HG02571 (cell line): ENCODE measurements around the gene TLR8.
"Not testable (repeated sequence)": the region's sequence is repeated elsewhere in the genome, so short reads cannot be mapped to it uniquely, and the experiment has no call there.

Experiments
- ATAC-seq: cut with Tn5 transposase; IDR thresholded peaks from one replicate; pipeline ENCODE4 v1.9.1; 2021; ENCODE audit warnings: mild to moderate bottlenecking, moderate library complexity; ENCODE audit not compliant: unreplicated experiment

The TLR8 gene

DNA sequence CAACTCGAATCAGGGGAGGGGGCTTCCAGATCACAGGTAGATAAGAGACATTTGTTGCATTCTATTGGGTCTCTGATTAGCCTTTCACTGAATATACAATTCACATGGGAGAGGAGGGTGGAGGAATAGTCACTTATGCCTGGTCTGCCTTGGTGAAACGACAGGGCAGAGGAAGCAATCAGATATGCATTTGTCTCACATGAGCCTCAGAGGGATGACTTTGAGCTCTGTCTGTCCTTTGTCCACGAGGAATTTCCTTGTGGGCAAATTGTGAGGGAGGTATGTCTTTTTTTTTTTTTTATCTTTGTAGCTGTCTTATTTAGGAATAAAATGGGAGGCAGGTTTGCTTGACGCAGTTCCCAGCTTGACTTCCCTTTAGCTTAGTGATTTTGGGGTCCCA, 40.0 kb downstream of the TLR8 start:
- no peak for ATAC-seq

DNA sequence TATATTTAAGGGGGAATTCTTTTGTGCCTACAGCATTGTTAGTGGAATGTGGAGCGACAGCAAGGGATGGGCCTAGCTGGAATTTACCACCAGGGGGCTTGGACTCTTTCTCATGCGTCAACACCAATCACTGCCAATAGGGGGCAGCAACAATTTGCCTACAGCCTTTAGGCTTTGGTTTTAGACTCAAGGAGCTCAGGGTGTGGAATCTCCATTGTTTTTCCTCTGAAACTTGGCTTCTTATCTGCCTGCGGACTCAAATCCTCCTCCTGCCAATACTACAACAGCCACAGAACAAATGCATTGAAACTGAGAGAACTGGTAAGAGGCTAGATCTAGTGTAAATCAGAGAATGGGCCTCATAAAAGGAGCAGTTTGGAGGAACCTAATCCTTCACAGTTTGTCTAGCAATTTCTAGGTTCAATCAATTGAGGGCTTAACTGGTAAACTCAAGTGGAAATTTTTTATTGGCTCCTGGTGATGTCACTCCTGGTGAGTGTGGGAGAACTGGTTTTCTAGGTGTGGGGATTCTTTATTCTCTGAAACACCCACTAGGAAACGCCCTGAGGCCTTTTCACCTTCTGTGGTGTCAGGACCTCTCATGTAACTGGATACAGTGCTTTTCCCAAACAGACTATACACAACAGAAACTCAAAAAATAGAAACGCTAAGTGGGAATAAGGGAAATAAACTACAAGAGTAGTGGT, 40.6 kb downstream of the TLR8 start:
- ATAC-seq, result no peak

DNA sequence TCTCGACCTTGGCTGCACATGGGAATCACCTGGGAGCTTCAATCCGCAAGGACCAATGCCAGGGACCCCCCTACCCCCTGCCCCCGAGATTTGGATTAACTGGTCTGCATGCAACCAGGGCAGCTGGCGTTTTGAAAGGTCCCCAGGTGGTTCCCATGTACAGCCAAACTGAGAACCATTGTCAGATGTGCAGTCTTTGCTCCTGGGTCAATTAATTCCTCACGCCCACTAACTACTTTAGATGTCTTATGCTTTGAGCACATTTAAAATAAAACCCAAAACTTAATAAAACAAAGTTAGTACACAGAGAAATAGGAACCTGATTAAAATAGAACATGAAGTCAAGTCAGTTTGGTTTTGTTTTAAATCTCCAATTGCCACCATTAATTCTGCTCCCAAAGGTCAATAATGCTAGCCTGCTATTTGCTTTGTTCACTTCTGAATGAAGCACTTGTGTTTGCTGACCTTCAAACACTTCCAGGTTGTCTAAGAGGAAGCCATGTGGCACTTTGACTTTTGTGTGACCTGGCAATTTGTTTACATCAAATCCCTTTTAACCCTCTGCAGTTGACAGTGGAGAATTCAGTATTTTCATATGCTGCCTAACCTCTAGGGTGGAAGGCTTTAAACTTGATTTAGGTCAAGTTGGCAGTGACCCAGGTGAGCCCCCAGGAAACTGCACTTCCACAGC, 41.3 kb downstream of the TLR8 start:
- no peak for ATAC-seq

DNA sequence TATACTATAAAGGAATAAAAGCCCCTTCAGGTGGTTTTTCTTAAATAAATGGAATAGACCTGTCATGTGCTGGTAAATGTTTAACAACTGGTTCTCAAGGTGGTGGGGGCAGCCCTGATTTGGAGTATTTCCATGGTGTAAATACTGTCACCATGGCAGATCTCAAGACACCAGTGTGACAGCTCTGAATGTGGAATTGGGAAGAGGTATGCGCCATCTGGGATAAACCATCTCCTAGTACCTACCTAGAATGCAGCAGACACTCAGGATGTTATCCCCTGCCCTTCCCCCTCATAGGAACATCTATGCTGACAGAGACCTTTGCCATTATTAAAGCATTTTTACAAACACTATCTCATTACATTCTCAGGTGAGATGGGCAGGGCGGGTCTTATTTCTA, 42.1 kb downstream of the TLR8 start:
- ATAC-seq, result no peak

DNA sequence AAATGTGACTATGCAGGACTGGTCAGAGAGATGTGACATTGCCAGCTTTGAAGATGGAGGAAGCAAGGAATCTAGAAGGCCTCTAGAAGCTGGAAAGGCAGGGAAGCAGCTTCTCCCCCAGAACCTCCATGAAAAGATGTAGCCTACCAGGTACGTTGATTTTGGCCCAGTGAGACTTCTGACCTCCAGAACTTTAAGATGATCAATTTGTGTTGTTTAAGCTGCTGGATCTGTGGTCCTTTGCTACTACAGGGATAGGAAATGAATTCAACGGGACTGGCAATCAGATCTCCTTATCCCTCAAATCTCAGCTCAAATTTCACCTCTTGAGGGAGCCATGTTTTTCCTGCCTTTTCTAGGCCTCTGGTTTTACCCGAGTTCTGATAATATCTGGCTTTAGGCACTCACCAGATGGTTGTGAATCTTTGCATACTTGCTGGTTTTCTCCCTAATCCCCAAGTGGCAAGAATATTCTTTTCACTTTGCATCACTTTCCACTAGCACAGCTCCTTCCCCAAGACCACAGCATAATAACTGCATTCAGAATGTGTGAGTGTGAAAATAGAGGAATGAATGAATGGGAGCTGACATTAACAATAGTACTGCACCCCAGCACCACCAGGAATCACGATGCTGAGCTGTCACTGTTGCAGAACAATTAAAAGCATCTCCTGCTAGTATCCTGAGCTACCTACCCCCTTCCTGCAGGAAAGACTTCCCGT, 42.9 kb downstream of the TLR8 start:
- no peak for ATAC-seq

DNA sequence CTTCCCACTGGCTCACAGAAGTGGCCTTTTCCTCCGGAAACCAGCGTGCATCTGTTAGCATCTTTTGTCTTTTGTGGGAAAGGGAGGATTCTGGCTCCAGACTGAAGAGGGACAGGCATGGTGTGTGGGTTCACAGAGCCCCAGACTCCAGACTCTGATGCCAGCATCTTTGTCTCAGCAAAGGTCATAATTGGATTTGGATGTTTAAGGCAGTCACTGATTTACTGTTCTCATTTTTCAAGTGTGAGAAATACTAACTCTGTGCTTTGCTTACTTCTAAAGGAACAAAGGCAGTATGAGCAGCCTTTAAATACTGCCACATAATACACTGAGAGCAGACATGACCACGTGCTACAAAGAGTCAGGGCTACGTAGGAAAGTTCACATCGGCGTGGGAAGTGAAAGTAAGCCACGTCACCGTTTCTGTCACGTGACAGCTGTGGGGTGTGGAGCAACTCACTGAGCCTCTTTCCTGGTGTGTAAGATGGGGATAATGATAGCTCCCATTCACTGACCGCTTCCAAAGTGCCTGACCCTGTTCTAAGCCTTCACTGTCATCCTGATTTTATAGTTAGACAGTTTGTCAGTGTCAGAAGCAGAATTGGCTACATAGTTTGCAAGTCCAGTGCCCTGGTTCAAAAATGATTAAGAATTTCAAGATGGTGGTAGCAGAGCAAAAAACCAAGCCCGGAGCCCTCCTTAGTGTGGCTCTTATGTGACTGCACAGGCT, 43.7 kb downstream of the TLR8 start:
- ATAC-seq, result peak; percentile 49

DNA sequence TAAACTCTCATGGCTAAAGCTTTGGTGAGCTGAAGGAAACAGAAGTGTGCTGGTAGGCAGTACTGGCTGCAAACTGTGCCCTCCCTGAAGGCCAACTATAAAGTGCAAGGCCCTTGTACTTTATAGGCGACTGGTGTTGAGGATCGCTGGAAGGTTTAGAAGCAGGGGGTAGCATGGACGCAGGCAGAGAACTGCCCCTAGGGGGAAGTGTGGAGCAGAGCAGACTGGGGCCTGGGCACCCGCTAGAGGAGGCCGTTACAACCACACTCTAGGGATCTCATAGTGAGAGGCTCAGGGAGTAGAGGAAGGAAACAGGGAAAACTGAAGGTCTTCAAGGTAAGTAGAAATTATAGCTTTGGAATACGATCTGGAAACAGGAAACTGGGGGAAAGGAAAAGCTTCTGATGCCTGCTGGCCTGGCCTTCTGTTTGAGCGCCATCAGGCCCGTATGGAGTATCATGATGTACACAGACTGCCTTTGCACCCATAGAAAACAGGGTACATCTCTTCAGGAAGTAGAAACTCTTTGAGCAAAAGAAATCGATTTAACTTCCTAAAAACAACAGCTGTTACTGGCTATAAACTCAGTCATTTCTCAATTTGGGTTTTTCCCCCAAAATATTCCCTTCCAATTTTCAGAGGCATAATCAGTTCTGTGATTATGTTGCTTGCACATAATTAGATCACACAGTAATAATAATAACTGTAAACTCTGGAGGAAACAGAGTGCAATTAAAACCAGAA, 44.6 kb downstream of the TLR8 start:
- peak; percentile 46 for ATAC-seq

DNA sequence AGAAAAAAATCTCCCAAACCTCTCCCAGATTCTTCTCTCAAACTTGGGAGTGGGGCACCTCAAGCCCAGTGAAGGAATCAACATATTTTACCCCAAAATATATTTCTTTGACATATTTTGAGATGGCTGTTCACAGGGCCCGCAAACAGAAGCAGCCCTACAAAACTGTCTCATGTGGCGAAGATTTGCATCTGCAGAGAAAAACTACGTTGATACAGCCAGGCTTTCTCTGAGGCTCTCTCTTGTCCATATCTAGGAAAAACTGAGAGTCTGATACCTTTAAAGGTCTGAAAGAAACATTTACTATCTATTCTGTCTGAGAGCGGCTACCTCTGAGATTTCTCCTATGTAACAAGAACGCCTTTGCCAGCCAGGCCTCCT, 45.2 kb downstream of the TLR8 start:
- no peak for ATAC-seq

DNA sequence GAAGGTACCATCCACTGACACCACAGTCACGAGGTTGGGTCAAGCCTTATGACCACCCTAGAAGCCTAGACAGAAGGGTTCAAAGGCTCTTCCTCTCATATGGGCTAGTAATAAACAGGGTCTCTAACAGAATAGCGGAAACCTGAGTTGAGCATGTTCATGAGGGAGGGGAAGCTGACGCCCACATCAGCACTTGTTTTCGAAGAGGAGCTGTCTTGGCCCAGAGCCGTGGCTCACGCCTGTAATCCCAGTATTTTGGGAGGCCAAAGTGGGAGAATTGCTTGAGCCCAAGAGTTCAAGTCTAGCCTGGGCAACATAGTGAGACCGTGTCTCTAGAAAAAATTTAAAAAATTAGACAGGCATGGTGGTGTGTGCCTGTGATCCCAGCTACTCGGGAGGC, 47.0 kb downstream of the TLR8 start:
- no peak for ATAC-seq

DNA sequence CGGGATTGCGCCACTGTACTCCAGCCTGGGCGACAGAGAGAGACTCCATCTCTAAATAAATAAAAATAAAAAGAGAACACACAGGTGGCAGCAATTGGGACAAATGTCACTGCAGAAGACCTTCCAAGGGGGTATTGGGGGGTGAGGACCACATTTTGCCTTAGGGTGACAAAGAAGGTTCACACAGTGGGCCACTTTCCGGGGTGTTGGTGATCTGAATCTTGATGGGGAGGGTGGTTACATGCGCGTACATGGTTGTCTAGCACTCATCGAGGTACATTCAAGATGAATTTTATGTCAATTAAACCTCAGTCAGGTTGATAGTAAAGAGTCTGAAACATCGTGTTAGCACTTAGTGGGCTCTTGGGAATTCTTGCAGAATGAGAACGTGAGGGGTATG, 48.0 kb downstream of the TLR8 start:
- ATAC-seq, result no peak

DNA sequence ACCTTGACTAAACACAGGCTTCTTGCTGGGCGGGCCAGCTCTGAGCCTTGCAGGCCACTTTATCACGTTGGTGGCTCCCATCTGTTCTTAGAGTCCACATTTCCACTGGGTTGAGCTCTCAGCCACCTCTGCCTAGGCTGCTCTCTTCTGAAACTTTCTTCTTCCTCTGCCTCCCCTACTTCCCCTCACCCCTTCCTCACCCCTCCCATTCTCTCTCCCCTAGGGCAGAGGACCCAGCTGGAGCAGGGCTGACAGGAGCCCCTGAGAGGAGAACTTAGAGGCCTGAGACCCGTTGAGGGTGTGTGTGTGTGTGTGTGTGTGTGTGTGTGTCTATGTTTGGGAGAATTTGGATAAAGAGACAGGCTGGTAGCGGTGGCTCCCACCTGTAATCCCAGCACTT, 48.6 kb downstream of the TLR8 start:
- no peak for ATAC-seq

DNA sequence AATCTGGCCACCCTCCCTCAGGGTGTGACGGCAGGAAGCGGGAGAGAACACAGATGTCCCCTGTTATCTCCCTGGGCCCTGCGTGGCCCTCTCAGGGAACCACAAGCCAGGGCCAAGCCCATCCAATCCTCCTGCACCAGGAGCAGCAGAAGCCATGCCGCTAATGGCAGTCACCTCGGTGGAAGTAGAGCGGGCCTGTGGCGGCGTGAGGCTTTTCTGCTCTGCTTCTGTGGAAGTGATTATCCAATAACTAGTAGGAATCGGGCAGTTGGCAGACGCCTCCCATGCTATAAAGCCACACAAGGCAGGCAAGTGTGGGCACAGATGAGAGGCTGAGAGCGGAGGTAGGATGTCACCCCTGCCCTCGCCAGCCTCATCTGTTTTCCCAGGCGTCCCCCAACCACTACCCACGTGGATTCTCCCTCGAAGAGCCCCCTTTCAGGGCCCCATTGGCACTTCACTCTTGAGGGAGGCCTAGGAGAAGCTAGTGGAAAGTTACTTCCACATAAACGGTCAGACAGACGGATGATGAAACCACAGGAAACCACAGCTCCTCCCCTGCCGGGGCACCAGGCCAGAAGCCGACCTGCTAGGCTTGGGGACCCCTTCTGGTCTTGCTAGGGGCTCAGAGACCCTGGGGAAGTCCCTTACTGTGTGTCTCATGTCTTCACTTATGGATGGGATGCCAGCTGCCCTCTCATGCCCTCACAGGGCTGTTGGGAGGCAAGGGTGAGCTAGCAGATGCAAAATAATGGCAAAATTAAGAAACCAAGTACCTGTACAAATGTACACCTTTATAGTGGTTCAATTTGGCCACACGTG, 49.7 kb downstream of the TLR8 start:
- peak; percentile 51 for ATAC-seq

DNA sequence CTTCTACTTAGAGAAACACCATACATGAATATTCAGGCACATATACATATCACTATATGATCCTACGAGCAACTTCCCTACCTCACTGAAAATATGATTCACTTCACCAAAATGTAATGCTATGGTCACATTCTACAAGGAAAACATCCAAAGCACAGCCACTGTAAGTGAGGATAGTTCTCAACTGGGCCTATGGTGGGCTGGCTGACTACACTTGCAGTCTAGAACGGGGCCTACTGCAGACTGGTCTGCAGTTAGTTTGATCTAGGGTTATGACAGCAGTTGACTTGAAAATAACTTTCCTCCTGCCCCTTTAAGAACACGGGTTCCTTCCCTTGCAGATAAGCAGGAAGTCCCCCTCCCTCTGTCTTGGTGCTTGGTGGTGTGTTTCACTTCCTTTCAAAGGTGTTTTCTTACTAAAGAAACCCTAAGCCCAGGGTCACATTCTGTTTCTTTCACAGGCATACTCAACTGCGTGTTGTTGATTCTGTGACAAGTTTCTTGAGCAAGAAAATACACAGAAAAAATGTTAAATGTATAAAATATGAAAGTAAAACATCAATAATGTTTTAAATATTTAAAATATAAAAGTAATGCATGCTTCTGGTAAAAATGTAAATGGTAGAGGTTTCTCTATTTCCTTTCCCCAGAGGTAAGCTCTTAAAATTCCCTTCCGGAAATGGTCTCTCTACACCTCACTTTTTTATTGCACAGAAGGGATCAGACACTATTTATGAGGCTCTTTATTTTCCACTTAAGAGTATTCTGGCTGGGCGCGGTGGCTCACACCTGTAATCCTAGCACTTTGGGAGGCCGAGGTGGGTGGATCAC, 50.5 kb downstream of the TLR8 start:
- ATAC-seq, result peak; percentile 77

DNA sequence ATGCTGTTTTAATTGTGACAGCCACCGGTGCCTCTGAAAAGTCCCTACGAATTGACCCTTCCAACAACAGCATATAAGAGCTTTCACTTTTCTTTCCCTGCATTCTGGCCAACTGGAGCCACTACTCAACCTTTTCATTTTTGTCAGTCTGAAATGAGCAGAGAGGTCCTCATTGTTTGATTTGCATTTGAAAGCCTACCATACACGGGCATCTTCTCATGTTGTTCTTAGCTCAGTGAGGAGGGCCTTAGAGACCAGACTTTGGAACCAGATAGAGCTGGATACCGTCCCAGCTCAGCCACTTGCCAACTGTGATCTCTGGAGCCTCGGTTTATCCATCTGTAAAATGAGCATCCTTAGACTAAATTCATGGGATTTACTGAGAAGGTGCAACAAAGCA, 51.6 kb downstream of the TLR8 start:
- ATAC-seq, result no peak

DNA sequence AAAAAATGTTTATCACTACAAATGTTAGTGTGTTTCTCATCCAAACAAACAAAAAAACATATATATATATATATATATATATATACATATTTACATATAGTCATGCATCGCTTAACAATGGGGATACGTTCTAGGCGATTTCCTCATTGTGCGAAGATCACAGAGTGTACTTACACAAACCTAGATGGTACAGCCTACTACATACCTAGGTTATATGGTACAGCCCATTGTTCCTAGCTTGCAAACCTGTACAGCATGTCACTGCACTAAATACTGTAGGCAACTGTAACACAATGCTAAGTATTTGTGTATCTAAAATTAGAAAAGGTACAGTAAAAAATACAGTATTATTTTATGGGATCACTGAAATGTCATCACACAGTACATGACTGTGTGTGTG, 52.0 kb downstream of the TLR8 start:
- ATAC-seq, result no peak

DNA sequence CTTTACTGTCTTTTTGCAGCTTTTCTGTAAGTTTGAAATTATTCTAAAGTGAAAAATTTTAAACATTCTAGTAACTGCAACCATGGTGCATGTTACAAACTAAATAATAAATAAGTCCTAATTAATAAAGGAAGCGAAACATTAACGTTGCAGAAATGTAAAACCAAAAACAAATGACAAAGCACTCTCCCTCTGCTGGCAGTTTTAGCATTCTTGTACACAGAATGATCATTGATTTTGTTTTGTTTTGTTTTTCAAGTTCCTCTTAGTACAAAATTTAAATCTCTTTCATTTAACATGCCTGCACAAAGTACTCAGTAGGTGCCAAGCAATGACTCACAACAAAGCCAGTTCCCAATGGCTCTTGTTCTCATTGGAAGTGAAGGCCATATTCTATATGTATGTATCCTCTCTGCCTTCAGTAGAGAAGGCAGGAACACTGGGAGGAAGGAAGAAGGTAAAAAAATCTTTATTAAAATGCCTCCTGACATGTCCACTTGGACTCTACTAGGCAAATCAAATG, 54.8 kb downstream of the TLR8 start:
- no peak for ATAC-seq

DNA sequence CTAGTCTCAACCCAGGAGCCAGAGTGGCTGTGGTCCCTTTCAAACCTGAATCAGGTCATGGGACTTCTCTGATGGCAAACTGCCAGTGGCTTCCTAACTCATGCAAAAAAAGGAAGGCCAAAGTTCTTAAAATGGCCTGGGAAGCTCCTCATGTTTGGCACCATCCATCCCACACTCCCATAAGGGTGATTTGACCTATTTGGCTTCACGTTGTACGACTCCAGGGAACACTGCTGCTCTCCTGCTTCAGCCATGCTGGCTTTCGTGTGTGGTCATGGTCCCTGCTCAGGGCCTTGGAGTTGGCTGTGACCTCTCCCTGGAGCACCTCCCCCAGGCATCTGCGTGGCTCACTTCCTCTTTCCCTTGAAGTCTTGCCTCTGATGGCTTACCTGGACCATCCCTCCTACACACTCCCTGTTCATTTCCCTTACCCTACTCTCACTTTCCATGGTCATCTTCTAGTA, 55.7 kb downstream of the TLR8 start:
- no peak for ATAC-seq

DNA sequence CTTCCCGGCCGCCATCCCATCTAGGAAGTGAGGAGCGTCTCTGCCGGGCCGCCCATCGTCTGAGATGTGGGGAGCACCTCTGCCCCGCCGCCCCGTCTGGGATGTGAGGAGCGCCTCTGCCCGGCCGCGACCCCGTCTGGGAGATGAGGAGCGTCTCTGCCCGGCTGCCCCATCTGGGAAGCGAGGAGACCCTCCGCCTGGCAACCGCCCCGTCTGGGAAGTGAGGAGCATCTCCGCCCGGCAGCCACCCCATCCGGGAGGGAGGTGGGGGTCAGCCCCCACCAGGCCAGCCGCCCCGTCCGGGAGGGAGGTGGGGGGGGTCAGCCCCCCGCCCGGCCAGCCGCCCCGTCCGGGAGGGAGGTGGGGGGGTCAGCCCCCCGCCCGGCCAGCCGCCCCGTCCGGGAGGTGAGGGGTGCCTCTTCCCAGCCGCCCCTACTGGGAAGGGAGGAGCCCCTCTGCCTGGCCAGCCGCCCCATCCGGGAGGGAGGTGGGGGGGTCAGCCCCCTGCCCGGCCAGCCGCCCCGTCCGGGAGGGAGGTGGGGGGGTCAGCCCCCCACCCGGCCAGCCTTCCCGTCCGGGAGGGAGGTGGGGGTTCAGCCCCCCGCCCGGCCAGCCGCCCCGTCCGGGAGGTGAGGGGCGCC, 56.9 kb downstream of the TLR8 start:
- ATAC-seq, result not testable (repeated sequence)
